Fibroblast of upper back skin (primary cell): ENCODE measurements around the gene DENND1B.

Experiments used
- DNase-seq: peaks from one replicate; pipeline ENCODE4 v3.0.0-alpha.2; 2013

DENND1B gene

DNA sequence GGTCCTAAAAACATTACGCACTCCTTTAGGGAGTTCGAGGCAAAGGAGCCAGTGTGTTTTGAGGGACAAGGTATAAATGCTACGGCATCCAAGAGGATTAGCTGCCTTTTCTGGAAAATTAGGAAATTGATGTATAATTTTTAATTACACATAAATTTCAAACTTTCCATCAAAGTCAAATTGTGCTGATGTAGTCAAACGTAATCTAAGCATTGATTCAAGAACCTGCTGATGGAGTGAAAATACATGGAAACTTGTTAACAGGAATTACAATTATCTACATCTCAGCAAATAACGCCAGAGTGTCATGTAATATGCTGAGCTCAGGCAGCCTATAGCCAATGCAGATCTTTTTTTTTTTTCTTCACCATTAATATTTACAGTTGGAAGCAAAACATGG is 312.7 kb downstream of the DENND1B start:
- DNase-seq = no peak
